Measurements from ENCODE around the gene MAGOH.

The MAGOH gene

GRCh38 chr1:53241828-53242227, 3.5 kb upstream of the MAGOH start:
- H3K4me3 ChIP-seq (ENCODE audit: low read depth in 1 of 5, low read length in 5 of 5), result no peak overlapping the region
- H3K27ac ChIP-seq (ENCODE audit: low read depth, low read length), result no peak overlapping the region
- no peak overlapping the region for H3K9ac ChIP-seq (ENCODE audit: low read length in 5 of 5)
- no peaks in the 10 kb centered on the region for H3K36me3 ChIP-seq (ENCODE audit: control insufficient read depth in 5 of 5, insufficient read depth in 5 of 5, low read length in 5 of 5)
- no peaks in the 10 kb centered on the region for H3K27me3 ChIP-seq (ENCODE audit: control insufficient read depth in 5 of 5, insufficient read depth in 4 of 5, low read length in 5 of 5)
- peaks cover 6 to 35% (median 21%) of the 10 kb centered on the region in 5 donors for H3K4me1 ChIP-seq (ENCODE audit: control insufficient read depth in 5 of 5, insufficient read depth in 5 of 5, low read length in 5 of 5)
- H3K9me3 ChIP-seq (ENCODE audit: control insufficient read depth in 5 of 5, low read length in 5 of 5), result no peaks in the 10 kb centered on the region

- Histone ChIP-seq H3K27ac (ENCODE audit: low read depth, low read length) (peak overlapping the region; percentile 82), H3K36me3 (ENCODE audit: control insufficient read depth in 5 of 5, insufficient read depth in 5 of 5, low read length in 5 of 5) (peaks cover 18 to 37% (median 28%) of the 10 kb centered on the region in 5 donors), H3K4me3 (ENCODE audit: low read depth in 1 of 5, low read length in 5 of 5) (peak overlapping the region; percentile 90 to 99 (median 98)), H3K9me3 (ENCODE audit: control insufficient read depth in 5 of 5, low read length in 5 of 5) (no peaks in the 10 kb centered on the region), H3K4me1 (ENCODE audit: control insufficient read depth in 5 of 5, insufficient read depth in 5 of 5, low read length in 5 of 5) (peaks cover 6 to 28% (median 24%) of the 10 kb centered on the region in 5 donors), H3K27me3 (ENCODE audit: control insufficient read depth in 5 of 5, insufficient read depth in 4 of 5, low read length in 5 of 5) (no peaks in the 10 kb centered on the region), H3K9ac (ENCODE audit: low read length in 5 of 5) (peak overlapping the region; percentile 93 to 100 (median 98))
Observed at GRCh38 chr1:53237638-53238037, 680 bp downstream of the MAGOH start.

GRCh38 chr1:53220962-53221286, 17.4 kb downstream of the MAGOH start:
- H3K9me3 ChIP-seq (ENCODE audit: control insufficient read depth in 5 of 5, low read length in 5 of 5), result no peaks in the 10 kb centered on the region
- peak overlapping the region; percentile 60 to 96 (median 94) for H3K9ac ChIP-seq (ENCODE audit: low read length in 5 of 5)
- H3K36me3 ChIP-seq (ENCODE audit: control insufficient read depth in 5 of 5, insufficient read depth in 5 of 5, low read length in 5 of 5), result peaks cover 4 to 27% (median 19%) of the 10 kb centered on the region in 5 donors
- H3K4me3 ChIP-seq (ENCODE audit: low read depth in 1 of 5, low read length in 5 of 5), result peak overlapping the region; percentile 81 to 99 (median 97)
- H3K27ac ChIP-seq (ENCODE audit: low read depth, low read length), result peak overlapping the region; percentile 92
- peaks cover 6 to 19% (median 17%) of the 10 kb centered on the region in 5 donors for H3K4me1 ChIP-seq (ENCODE audit: control insufficient read depth in 5 of 5, insufficient read depth in 5 of 5, low read length in 5 of 5)
- no peaks in the 10 kb centered on the region for H3K27me3 ChIP-seq (ENCODE audit: control insufficient read depth in 5 of 5, insufficient read depth in 4 of 5, low read length in 5 of 5)

- Histone ChIP-seq H3K4me3 (ENCODE audit: low read depth in 1 of 5, low read length in 5 of 5) (peak within 1 kb of the TSS; percentile 81 to 99 (median 97)), H3K27ac (ENCODE audit: low read depth, low read length) (peak within 1 kb of the TSS; percentile 92), H3K27me3 (ENCODE audit: control insufficient read depth in 5 of 5, insufficient read depth in 4 of 5, low read length in 5 of 5) (no peaks in the 10 kb centered on the region), H3K4me1 (ENCODE audit: control insufficient read depth in 5 of 5, insufficient read depth in 5 of 5, low read length in 5 of 5) (peaks cover 6 to 19% (median 17%) of the 10 kb centered on the region in 5 donors), H3K9ac (ENCODE audit: low read length in 5 of 5) (peak within 1 kb of the TSS; percentile 60 to 96 (median 94)), H3K9me3 (ENCODE audit: control insufficient read depth in 5 of 5, low read length in 5 of 5) (no peaks in the 10 kb centered on the region), H3K36me3 (ENCODE audit: control insufficient read depth in 5 of 5, insufficient read depth in 5 of 5, low read length in 5 of 5) (peaks cover 7 to 30% (median 25%) of the 10 kb centered on the region in 5 donors)
Observed at GRCh38 chr1:53220171-53220961, 18.0 kb downstream of the MAGOH start, which contains the start of gene CZIB. CZIB (minus strand) TSS chr1:53220634; CDS start chr1:53220575, 59 bp downstream.

GRCh38 chr1:53219711-53220110, 18.6 kb downstream of the MAGOH start:
- H3K4me1 ChIP-seq (ENCODE audit: control insufficient read depth in 5 of 5, insufficient read depth in 5 of 5, low read length in 5 of 5), result peaks cover 6 to 19% (median 17%) of the 10 kb centered on the region in 5 donors
- peaks cover 10 to 34% (median 30%) of the 10 kb centered on the region in 5 donors for H3K36me3 ChIP-seq (ENCODE audit: control insufficient read depth in 5 of 5, insufficient read depth in 5 of 5, low read length in 5 of 5)
- H3K9ac ChIP-seq (ENCODE audit: low read length in 5 of 5), result peak overlapping the region; percentile 44 to 96 (median 94)
- no peaks in the 10 kb centered on the region for H3K27me3 ChIP-seq (ENCODE audit: control insufficient read depth in 5 of 5, insufficient read depth in 4 of 5, low read length in 5 of 5)
- peak overlapping the region; percentile 41 to 99 (median 97) for H3K4me3 ChIP-seq (ENCODE audit: low read depth in 1 of 5, low read length in 5 of 5)
- H3K9me3 ChIP-seq (ENCODE audit: control insufficient read depth in 5 of 5, low read length in 5 of 5), result no peaks in the 10 kb centered on the region
- H3K27ac ChIP-seq (ENCODE audit: low read depth, low read length), result peak overlapping the region; percentile 92

GRCh38 chr1:53218201-53218600, 20.1 kb downstream of the MAGOH start:
- Histone ChIP-seq H3K27ac (ENCODE audit: low read depth, low read length) (no peak overlapping the region), H3K27me3 (ENCODE audit: control insufficient read depth in 5 of 5, insufficient read depth in 4 of 5, low read length in 5 of 5) (no peaks in the 10 kb centered on the region), H3K9ac (ENCODE audit: low read length in 5 of 5) (no peak overlapping the region), H3K36me3 (ENCODE audit: control insufficient read depth in 5 of 5, insufficient read depth in 5 of 5, low read length in 5 of 5) (peaks cover 18 to 49% (median 39%) of the 10 kb centered on the region in 5 donors), H3K9me3 (ENCODE audit: control insufficient read depth in 5 of 5, low read length in 5 of 5) (no peaks in the 10 kb centered on the region), H3K4me1 (ENCODE audit: control insufficient read depth in 5 of 5, insufficient read depth in 5 of 5, low read length in 5 of 5) (peaks cover 6 to 19% (median 17%) of the 10 kb centered on the region in 5 donors), H3K4me3 (ENCODE audit: low read depth in 1 of 5, low read length in 5 of 5) (no peak overlapping the region)

GRCh38 chr1:53214376-53214940, 23.9 kb downstream of the MAGOH start:
- Histone ChIP-seq H3K27me3 (ENCODE audit: control insufficient read depth in 5 of 5, insufficient read depth in 4 of 5, low read length in 5 of 5) (no peaks in the 10 kb centered on the region), H3K9ac (ENCODE audit: low read length in 5 of 5) (no peak overlapping the region), H3K9me3 (ENCODE audit: control insufficient read depth in 5 of 5, low read length in 5 of 5) (no peaks in the 10 kb centered on the region), H3K27ac (ENCODE audit: low read depth, low read length) (no peak overlapping the region), H3K36me3 (ENCODE audit: control insufficient read depth in 5 of 5, insufficient read depth in 5 of 5, low read length in 5 of 5) (peaks cover 24 to 82% (median 66%) of the 10 kb centered on the region in 5 donors), H3K4me3 (ENCODE audit: low read depth in 1 of 5, low read length in 5 of 5) (no peak overlapping the region), H3K4me1 (ENCODE audit: control insufficient read depth in 5 of 5, insufficient read depth in 5 of 5, low read length in 5 of 5) (peaks cover 2 to 4% (median 3%) of the 10 kb centered on the region in 5 donors)

GRCh38 chr1:53210954-53211353, 27.4 kb downstream of the MAGOH start:
- H3K4me3 ChIP-seq (ENCODE audit: low read depth in 1 of 5, low read length in 5 of 5), result no peak overlapping the region
- H3K9ac ChIP-seq (ENCODE audit: low read length in 5 of 5), result no peak overlapping the region
- no peaks in the 10 kb centered on the region for H3K27me3 ChIP-seq (ENCODE audit: control insufficient read depth in 5 of 5, insufficient read depth in 4 of 5, low read length in 5 of 5)
- no peak overlapping the region for H3K27ac ChIP-seq (ENCODE audit: low read depth, low read length)
- peaks cover 0 to 19% (median 14%) of the 10 kb centered on the region in 5 donors for H3K4me1 ChIP-seq (ENCODE audit: control insufficient read depth in 5 of 5, insufficient read depth in 5 of 5, low read length in 5 of 5)
- H3K36me3 ChIP-seq (ENCODE audit: control insufficient read depth in 5 of 5, insufficient read depth in 5 of 5, low read length in 5 of 5), result peaks cover 27 to 79% (median 57%) of the 10 kb centered on the region in 5 donors
- peaks cover 0 to 4% (median 0%) of the 10 kb centered on the region in 5 donors for H3K9me3 ChIP-seq (ENCODE audit: control insufficient read depth in 5 of 5, low read length in 5 of 5)

GRCh38 chr1:53210352-53210751, 28.0 kb downstream of the MAGOH start:
- no peak overlapping the region for H3K9ac ChIP-seq (ENCODE audit: low read length in 5 of 5)
- no peak overlapping the region for H3K4me3 ChIP-seq (ENCODE audit: low read depth in 1 of 5, low read length in 5 of 5)
- H3K36me3 ChIP-seq (ENCODE audit: control insufficient read depth in 5 of 5, insufficient read depth in 5 of 5, low read length in 5 of 5), result peaks cover 23 to 76% (median 57%) of the 10 kb centered on the region in 5 donors

GRCh38 chr1:53207726-53208125, 30.6 kb downstream of the MAGOH start:
- peaks cover 0 to 4% (median 0%) of the 10 kb centered on the region in 5 donors for H3K9me3 ChIP-seq (ENCODE audit: control insufficient read depth in 5 of 5, low read length in 5 of 5)
- H3K4me1 ChIP-seq (ENCODE audit: control insufficient read depth in 5 of 5, insufficient read depth in 5 of 5, low read length in 5 of 5), result peaks cover 0 to 19% (median 14%) of the 10 kb centered on the region in 5 donors
- no peaks in the 10 kb centered on the region for H3K27me3 ChIP-seq (ENCODE audit: control insufficient read depth in 5 of 5, insufficient read depth in 4 of 5, low read length in 5 of 5)
- H3K9ac ChIP-seq (ENCODE audit: low read length in 5 of 5), result peak overlapping the region in 1 of 5 donors; percentile 11
- H3K27ac ChIP-seq (ENCODE audit: low read depth, low read length), result peak overlapping the region; percentile 64
- H3K4me3 ChIP-seq (ENCODE audit: low read depth in 1 of 5, low read length in 5 of 5), result no peak overlapping the region
- H3K36me3 ChIP-seq (ENCODE audit: control insufficient read depth in 5 of 5, insufficient read depth in 5 of 5, low read length in 5 of 5), result peaks cover 23 to 72% (median 47%) of the 10 kb centered on the region in 5 donors

More at GRCh38 chr1:53210352-53210751, 28.0 kb downstream of the MAGOH start:
- Histone ChIP-seq H3K4me1 (ENCODE audit: control insufficient read depth in 5 of 5, insufficient read depth in 5 of 5, low read length in 5 of 5) (peaks cover 0 to 19% (median 14%) of the 10 kb centered on the region in 5 donors), H3K27ac (ENCODE audit: low read depth, low read length) (no peak overlapping the region), H3K9me3 (ENCODE audit: control insufficient read depth in 5 of 5, low read length in 5 of 5) (peaks cover 0 to 4% (median 0%) of the 10 kb centered on the region in 5 donors), H3K27me3 (ENCODE audit: control insufficient read depth in 5 of 5, insufficient read depth in 4 of 5, low read length in 5 of 5) (no peaks in the 10 kb centered on the region)
